Activated gamma-delta T cell (primary cell): ENCODE results near the gene FEN1.
A peak's percentile ranks its signal among the peaks of the same experiment; 100 is the strongest.

Experiments
- DNase-seq: peaks from one replicate; lab custom pipeline; 2025; lab: John Stamatoyannopoulos, UW

The FEN1 gene

GRCh38 chr11:61817471-61818202 lies 24.9 kb downstream of the FEN1 start:
- no peak for DNase-seq

- DNase-seq, result no peak
These were observed 27.5 kb downstream of the FEN1 start for GRCh38 chr11:61820174-61820573.

GRCh38 chr11:61826930-61827570 lies 34.3 kb downstream of the FEN1 start:
- no peak for DNase-seq

- DNase-seq, result peak; percentile 87
These were observed 35.1 kb downstream of the FEN1 start, which contains the start of gene FADS2 for GRCh38 chr11:61827571-61828378. TSS of gene FADS2 (plus strand) at chr11:61828300. CDS start at chr11:61828391, 91 bp downstream.

GRCh38 chr11:61828379-61828628 lies 35.6 kb downstream of the FEN1 start:
- DNase-seq, result no peak

- peak; percentile 40 for DNase-seq
These were observed 36.1 kb downstream of the FEN1 start for GRCh38 chr11:61828629-61829407.

GRCh38 chr11:61829806-61830205 lies 37.1 kb downstream of the FEN1 start:
- no peak for DNase-seq

GRCh38 chr11:61830237-61831105 lies 37.8 kb downstream of the FEN1 start:
- DNase-seq, result no peak

GRCh38 chr11:61832207-61832606 lies 39.5 kb downstream of the FEN1 start:
- DNase-seq, result no peak

- no peak for DNase-seq
These were observed 40.0 kb downstream of the FEN1 start for GRCh38 chr11:61832754-61833153.

- DNase-seq, result peak; percentile 28
These were observed 40.8 kb downstream of the FEN1 start for GRCh38 chr11:61833471-61833870.

- DNase-seq, result no peak
These were observed 41.2 kb downstream of the FEN1 start for GRCh38 chr11:61833926-61834277.

GRCh38 chr11:61834278-61835048 lies 41.8 kb downstream of the FEN1 start:
- DNase-seq, result peak; percentile 34

- DNase-seq, result no peak
These were observed 43.5 kb downstream of the FEN1 start for GRCh38 chr11:61836193-61836592.

- DNase-seq, result no peak
These were observed 44.8 kb downstream of the FEN1 start for GRCh38 chr11:61837411-61838005.

GRCh38 chr11:61838501-61838900 lies 45.8 kb downstream of the FEN1 start:
- DNase-seq, result no peak

GRCh38 chr11:61838921-61839320 lies 46.2 kb downstream of the FEN1 start:
- DNase-seq, result no peak

- no peak for DNase-seq
These were observed 47.0 kb downstream of the FEN1 start for GRCh38 chr11:61839742-61840141.

- no peak for DNase-seq
These were observed 47.7 kb downstream of the FEN1 start for GRCh38 chr11:61840371-61840770.
